Fibroblast of skin of right quadriceps (primary cell): ENCODE results near the gene TOR1AIP1.
"Not testable (repeated sequence)": the region's sequence is repeated elsewhere in the genome, so short reads cannot be mapped to it uniquely, and the experiment has no call there.

ENCODE experiments used
- DNase-seq: peaks from one replicate; pipeline ENCODE4 v3.0.0-alpha.2; 2013

Gene TOR1AIP1

DNA sequence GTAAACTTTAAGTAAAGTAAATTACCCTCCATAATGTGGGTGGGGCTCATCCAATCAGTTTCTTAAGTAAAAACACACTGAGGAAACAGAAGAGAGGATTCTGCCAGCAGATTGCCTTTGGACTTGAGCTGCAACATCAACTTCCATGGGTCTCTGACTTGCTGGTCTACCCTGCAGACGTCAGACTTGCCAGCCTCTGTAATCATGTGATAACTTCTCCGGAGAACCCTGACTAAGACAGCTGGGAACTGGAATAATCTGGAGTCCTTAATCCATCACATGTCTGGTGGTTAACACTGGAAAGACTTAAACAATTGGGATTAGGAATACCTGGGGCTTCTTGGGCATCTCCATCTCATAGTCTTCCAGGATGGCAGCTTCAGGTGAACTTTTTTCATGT is 59.4 kb downstream of the TOR1AIP1 start:
- no peak for DNase-seq

DNA sequence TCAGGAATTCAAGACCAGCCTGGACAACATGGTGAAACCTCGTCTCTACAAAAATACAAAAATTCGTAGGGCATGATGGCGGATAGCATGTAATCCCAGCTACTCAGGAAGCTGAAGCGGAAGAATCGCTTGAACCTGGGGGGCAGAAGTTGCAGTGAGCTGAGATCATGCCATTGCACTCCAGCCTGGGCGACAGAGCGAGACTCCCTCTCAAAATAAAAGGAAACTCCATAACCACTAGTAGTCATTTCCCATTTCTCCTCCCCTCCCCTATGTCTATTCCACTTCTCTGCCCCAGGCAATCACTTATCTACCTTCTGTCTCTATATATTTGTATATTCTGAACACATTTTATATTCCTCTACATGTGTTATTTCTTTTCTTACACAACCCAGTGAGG is 68.6 kb downstream of the TOR1AIP1 start:
- no peak for DNase-seq

DNA sequence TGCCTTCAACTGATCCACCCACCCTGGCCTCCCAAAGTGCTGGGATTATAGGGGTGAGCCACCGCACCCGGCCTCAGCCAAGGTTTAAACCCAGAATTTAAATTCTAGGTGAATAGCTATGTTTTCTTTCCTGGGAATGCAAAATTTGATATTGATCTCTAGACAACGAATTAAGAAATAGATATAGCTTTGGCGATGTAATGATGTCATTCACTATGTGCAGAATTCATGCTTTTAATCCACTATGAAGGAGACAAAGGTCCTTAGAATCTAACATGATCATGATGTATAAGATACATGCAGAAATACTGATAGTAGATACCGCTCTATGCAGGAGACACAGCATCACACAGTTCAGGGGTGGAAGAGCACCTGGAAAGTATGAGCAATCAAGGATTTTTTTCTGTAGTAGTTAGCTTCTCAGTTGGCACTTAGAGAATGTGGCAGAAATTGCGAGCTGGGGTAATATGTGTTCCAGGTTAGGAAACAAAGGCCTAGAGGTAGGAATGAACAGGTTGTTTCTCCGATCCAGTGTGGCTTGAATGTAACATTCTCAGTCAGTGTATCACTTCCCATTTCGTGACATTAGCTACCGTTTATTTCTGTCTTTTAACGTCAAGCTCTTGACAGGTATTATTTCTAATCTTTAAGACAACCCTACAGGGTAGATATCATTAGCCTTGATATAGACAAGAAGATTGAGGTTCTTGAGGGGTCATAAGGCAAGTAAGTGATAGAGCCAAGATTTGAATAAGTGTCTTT is 69.5 kb downstream of the TOR1AIP1 start:
- DNase-seq, result no peak

DNA sequence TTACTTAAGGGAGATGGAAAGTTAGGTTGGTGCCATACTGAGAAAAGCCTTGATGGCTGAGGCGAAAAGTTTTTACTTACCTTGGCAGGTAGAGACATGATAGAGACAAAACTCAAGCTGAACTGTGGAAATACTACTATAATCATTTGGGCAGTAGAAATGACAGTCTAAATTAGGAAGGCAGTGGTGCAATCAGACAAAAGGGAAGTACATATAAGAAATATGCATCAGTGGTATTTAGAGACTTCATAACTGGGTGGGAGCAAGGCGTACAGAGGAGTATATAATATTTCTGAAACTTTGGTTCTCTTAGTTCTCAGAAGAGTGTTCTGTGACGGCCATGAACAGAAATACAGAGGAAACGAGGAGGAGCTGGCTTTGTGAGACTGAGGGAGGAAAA is 70.1 kb downstream of the TOR1AIP1 start:
- no peak for DNase-seq

- DNase-seq, result no peak
Measured at GRCh38 chr1:179953974-179954492, 71.9 kb downstream of the TOR1AIP1 start.

DNA sequence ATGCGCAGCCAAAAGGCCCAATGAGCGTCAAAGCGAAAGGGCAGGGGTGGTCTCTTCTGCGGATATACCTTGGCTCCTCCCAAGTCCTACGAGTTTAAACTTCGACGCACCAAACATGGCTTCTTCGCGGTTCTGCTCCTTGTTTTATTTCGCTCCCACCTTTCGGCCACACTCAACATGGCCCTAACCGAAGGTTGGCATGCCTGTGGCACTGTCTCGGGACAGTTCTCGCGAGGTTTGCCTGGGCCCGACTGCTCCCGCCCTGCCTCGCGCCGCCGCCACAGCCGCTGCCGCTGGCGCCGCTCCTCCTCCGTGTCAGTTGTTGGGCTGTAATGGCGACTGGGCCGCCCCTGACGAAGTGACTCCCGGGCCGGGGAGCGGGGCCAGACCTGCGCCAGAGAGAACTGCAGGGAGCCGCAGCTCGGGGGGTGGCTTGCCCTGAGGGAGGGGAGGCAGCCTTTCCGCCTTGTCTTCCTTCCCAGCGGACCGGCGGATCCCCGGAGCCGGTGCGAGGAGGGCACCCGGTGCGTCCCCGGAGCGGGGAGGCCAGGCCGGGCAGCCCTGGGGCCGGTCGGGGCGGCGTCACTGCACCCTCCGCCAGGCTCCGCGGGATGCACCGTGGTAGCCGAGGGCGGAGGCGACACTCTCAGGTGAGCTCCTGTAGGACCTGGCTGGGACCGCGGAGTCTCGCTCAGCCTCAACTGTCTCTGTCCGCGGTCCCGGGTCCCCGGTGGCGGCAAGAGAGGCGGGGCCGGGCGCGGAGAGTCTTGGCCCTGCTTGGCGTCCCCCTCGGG is 72.6 kb downstream of the TOR1AIP1 start, which contains the start of gene CEP350:
CEP350 (plus strand) TSS at position 318 of the 794 bp plus-strand sequence. CDS start 31,372 bp downstream, outside the sequence.
- peak; percentile 99 for DNase-seq

- DNase-seq, result peak; percentile 18
Measured at GRCh38 chr1:179955287-179955680, 73.2 kb downstream of the TOR1AIP1 start.

DNA sequence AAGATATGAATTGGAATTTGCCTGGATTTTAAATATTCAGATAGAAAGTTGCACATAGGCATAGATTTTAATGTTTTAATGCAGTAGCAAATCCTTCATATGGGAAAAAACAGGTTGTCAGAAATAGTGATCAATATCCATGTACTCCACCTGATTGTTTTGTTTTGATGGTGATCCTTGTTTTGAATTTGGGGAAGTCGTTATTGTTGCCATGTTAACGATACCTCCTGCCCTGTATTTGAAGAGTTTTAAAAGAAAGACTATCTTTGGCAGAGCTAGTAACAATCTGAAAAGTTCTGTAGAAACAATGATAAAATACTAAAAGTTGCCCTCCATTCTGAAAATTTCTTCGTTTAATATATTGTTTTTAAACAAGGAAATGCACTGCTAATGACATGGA is 73.6 kb downstream of the TOR1AIP1 start:
- no peak for DNase-seq

- no peak for DNase-seq
Measured at GRCh38 chr1:179958359-179958758, 76.3 kb downstream of the TOR1AIP1 start.

GRCh38 chr1:179962168-179962567 is 80.1 kb downstream of the TOR1AIP1 start:
- DNase-seq, result not testable (repeated sequence)

DNA sequence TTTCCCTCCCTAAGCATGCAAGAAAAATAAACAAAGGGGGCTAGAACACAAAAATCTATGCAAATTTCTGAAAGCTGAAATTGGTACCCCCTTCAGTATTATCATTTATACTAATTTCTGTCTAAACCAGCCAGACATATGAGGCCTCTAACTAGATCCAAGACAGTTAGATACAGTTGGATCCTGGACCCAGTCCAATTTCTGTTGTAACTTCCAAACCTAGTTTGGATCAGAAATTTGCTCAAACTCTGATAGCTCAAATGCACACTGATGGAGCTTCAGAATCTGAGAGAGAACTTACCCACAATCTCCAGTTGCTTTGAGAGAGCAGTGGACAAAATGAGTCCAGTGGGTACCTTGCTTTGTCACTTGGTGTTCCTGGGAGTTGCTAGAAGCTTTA is 84.5 kb downstream of the TOR1AIP1 start:
- no peak for DNase-seq

GRCh38 chr1:179968284-179968993 is 86.4 kb downstream of the TOR1AIP1 start:
- no peak for DNase-seq

GRCh38 chr1:179968994-179969919 is 87.2 kb downstream of the TOR1AIP1 start:
- DNase-seq, result no peak
